ENCODE data around the gene NDUFA5.

The NDUFA5 gene

DNA sequence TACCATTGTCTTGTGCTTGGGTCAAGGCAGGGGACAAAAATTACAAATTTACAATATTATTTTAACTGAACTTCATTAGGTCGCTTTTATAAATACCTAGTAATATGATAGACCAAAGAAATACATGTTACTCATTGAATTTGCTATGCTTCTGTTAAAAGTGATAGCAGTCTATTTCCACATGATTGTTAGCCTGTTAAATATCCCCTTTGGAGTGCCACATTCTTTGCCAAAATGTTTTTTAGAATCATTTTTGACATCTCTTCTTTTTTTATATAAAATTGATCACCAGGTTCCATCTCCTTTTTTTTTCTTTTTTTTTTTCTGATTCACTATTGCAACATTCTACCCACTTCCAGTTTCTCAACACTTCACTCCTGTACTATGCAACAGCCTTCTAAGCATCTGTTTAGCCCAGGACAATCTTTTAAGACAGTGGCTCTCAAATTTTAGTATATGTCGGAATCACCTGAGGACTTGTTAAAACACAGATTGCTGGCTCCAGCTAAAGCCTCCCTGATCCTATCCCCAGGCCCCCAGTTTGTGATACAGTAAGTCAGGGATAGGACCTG lies 16.4 kb upstream of the NDUFA5 start:
- DNase-seq (ENCODE audit: extremely low read depth, low read depth): no peak
- H3K4me3 ChIP-seq (replicated peaks; ENCODE audit: low read depth, low read length): no peak overlapping the region
- no peak for TF ChIP-seq CTCF (IDR thresholded peaks at IDR 0.05; ENCODE audit: low read depth, low read length, missing control alignments)

- no peak for TF ChIP-seq CTCF (IDR thresholded peaks at IDR 0.05; ENCODE audit: low read depth, low read length, missing control alignments)
- no peak overlapping the region for H3K4me3 ChIP-seq (replicated peaks; ENCODE audit: low read depth, low read length)
- DNase-seq (ENCODE audit: extremely low read depth, low read depth): no peak
Measured at GRCh38 chr7:123573341-123573740, 15.7 kb upstream of the NDUFA5 start.

GRCh38 chr7:123571684-123572083 lies 14.1 kb upstream of the NDUFA5 start:
- DNase-seq (ENCODE audit: extremely low read depth, low read depth): no peak
- no peak for TF ChIP-seq CTCF (IDR thresholded peaks at IDR 0.05; ENCODE audit: low read depth, low read length, missing control alignments)
- H3K4me3 ChIP-seq (replicated peaks; ENCODE audit: low read depth, low read length): no peak overlapping the region

DNA sequence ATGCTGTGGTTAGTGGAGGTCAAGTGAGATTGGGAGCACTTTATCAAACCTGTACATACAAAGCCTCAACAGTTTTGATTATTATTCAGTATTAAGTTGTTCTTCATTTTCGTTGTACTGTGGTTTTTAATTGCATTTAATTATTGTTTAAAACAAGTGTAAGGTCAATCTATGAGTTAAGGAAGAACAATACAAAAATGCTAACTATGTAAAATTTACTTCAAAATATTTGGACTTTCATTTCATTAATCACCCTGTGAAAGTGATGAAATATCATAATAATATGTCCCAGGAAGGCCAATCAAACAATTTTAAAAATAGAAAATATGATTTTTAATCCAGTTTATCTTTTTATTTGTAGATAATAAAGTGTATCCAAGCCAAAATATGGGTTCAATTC lies 13.6 kb upstream of the NDUFA5 start:
- no peak for DNase-seq (ENCODE audit: extremely low read depth, low read depth)
- no peak overlapping the region for H3K4me3 ChIP-seq (replicated peaks; ENCODE audit: low read depth, low read length)
- TF ChIP-seq CTCF (IDR thresholded peaks at IDR 0.05; ENCODE audit: low read depth, low read length, missing control alignments): no peak

GRCh38 chr7:123570390-123571182 lies 13.0 kb upstream of the NDUFA5 start:
- TF ChIP-seq CTCF (IDR thresholded peaks at IDR 0.05; ENCODE audit: low read depth, low read length, missing control alignments): no peak
- H3K4me3 ChIP-seq (replicated peaks; ENCODE audit: low read depth, low read length): no peak overlapping the region
- DNase-seq (ENCODE audit: extremely low read depth, low read depth): no peak

DNA sequence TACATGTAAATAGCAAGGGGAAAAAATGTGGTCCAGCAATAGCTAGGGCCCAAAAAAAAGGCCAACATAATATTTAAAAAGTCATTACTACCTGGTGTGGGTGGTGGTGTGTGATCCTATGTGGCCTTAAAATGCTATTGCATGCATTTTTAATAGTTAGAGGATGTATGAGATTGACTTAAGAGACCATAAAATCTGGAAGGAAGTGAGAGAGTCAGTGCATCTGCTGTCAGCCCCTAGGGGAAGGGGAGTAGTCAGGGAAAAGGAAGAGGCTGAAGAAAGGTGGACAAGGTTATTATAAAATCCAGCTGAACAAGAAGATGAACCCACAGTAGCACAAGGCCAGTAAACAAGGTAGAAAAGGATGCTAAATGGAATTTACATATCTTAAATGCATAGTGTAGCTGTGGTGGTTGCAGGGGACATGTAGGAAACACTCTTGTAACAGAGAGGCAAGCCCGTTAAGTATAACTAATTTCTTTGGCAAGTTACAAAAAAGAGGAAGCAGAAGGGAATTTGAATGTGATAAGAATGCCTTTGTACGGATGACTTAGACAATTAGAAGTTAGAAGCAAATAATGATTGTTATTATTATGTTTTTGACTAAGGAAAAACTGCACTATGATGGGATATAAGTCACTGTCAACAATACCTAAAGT lies 11.9 kb upstream of the NDUFA5 start:
- DNase-seq (ENCODE audit: extremely low read depth, low read depth): no peak
- no peak for TF ChIP-seq CTCF (IDR thresholded peaks at IDR 0.05; ENCODE audit: low read depth, low read length, missing control alignments)
- no peak overlapping the region for H3K4me3 ChIP-seq (replicated peaks; ENCODE audit: low read depth, low read length)

Measured in HFF-Myc (cell line).